ENCODE measurements around the gene DAAM1. TPM values are rescaled to one million over a fixed set of nuclear protein-coding genes. Genes with fewer than 3 reads are reported as not detected.
A peak's percentile ranks its signal among the peaks of the same experiment; 100 is the strongest.

DAAM1 gene
- total RNA-seq, 8 experiments from 2014 or later, result 23.1 to 115 (median 75.3) TPM

- Histone ChIP-seq H3K4me3 (no peak overlapping the region), H3K27ac (no peak overlapping the region), H3K4me1 (replicated peaks in 1 of 2) (peaks cover 11 to 17% of the 10 kb centered on the region in 2 donors)
- no peak for ATAC-seq (replicated peaks in 6 of 8)
- WGBS, 10 experiments, result 41 to 100% (median 94%) methylated on average over 1 to 3 of the region's 3 CpGs; no CpG with 5 or more reads in 1 of the 10 experiments
- in situ Hi-C loops (cut with MboI; ENCODE audit: low pct_unique_long_range_greater_than_20kb in 2 of 9, low sequenced_read_pairs in 9 of 9, unreplicated experiment in 9 of 9), result no loop called here
Measured at GRCh38 chr14:59166258-59166657, 22.2 kb upstream of the DAAM1 start.

DNA sequence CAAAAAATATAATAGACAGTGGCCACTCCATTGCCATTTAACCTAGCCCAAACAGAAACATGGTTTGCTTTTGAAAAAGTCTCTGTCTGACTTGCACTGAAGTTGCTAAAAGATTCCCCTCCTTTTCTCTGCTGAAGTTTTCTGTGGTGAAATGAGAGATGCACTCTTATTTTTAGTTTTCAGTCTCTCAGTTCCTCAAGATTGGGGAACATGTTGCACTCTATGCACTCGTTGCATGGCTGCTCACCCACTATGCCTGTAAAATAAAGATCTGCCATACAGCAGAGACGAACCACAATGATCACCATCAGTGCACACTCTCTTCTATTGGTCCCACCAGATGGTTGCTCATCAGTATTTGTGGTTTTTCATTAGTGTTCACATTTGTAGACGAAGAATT is 13.1 kb upstream of the DAAM1 start:
- in situ Hi-C loops (cut with MboI; ENCODE audit: low pct_unique_long_range_greater_than_20kb in 2 of 9, low sequenced_read_pairs in 9 of 9, unreplicated experiment in 9 of 9), result no loop called here
- no peaks in the 10 kb centered on the region for H3K4me1 ChIP-seq (replicated peaks in 1 of 2)
- no peak overlapping the region for H3K4me3 ChIP-seq
- no peak overlapping the region for H3K27ac ChIP-seq
- 20 to 83% (median 76%) methylated on average over 1 to 3 of the region's 3 CpGs; no CpG with 5 or more reads in 2 of the 10 experiments for WGBS, 10 experiments
- no peak for ATAC-seq (replicated peaks in 6 of 8)

- peak in 3 of 8 experiments; percentile 76 to 87 (median 80) for ATAC-seq (replicated peaks in 6 of 8)
- H3K4me3 ChIP-seq, result no peak overlapping the region
- H3K4me1 ChIP-seq (replicated peaks in 1 of 2), result no peaks in the 10 kb centered on the region
- no peak overlapping the region for H3K27ac ChIP-seq
- in situ Hi-C loops (cut with MboI; ENCODE audit: low pct_unique_long_range_greater_than_20kb in 2 of 9, low sequenced_read_pairs in 9 of 9, unreplicated experiment in 9 of 9), result no loop called here
- WGBS, 10 experiments, result 20 to 100% (median 100%) methylated on average over 1 of the region's 1 CpG; no CpG with 5 or more reads in 3 of the 10 experiments
Measured at GRCh38 chr14:59176765-59177164, 11.7 kb upstream of the DAAM1 start.

DNA sequence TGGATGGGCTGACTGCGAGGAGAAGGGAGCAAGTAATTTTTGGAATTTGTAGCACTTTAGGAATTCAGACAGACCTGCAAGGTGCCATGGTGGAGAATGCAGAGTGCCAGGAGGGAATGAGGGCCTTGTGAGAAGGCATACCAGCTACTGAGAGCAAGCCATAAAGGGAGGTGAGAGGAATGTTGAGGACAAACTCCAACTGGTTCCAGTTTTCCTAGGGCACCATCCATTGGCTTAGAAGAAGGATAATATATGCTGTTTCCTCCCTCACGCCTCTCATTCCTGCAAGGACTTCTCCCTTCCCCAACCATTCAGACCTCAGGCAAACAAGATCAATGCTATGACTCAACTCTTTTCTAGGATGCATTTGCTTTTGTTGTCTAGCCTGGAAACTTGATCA is 11.2 kb upstream of the DAAM1 start:
- 36 to 100% (median 69%) methylated on average over 1 to 2 of the region's 2 CpGs; no CpG with 5 or more reads in 2 of the 10 experiments for WGBS, 10 experiments
- in situ Hi-C loops (cut with MboI; ENCODE audit: low pct_unique_long_range_greater_than_20kb in 2 of 9, low sequenced_read_pairs in 9 of 9, unreplicated experiment in 9 of 9), result no loop called here
- ATAC-seq (replicated peaks in 6 of 8), result peak in 3 of 8 experiments; percentile 36 to 92 (median 89)

GRCh38 chr14:59181791-59182190 is 6.7 kb upstream of the DAAM1 start:
- no peak for ATAC-seq (replicated peaks in 6 of 8)
- Histone ChIP-seq H3K4me3 (no peak overlapping the region), H3K27ac (no peak overlapping the region), H3K4me1 (replicated peaks in 1 of 2) (peaks cover 13 to 21% of the 10 kb centered on the region in 2 donors)
- WGBS, 10 experiments, result 80 to 100% (median 100%) methylated on average over 1 of the region's 1 CpG; no CpG with 5 or more reads in 2 of the 10 experiments
- in situ Hi-C loops (cut with MboI; ENCODE audit: low pct_unique_long_range_greater_than_20kb in 2 of 9, low sequenced_read_pairs in 9 of 9, unreplicated experiment in 9 of 9), result no loop called here

More for the DNA sequence above, 11.2 kb upstream of the DAAM1 start:
- no peak overlapping the region for H3K27ac ChIP-seq
- no peaks in the 10 kb centered on the region for H3K4me1 ChIP-seq (replicated peaks in 1 of 2)
- no peak overlapping the region for H3K4me3 ChIP-seq

DNA sequence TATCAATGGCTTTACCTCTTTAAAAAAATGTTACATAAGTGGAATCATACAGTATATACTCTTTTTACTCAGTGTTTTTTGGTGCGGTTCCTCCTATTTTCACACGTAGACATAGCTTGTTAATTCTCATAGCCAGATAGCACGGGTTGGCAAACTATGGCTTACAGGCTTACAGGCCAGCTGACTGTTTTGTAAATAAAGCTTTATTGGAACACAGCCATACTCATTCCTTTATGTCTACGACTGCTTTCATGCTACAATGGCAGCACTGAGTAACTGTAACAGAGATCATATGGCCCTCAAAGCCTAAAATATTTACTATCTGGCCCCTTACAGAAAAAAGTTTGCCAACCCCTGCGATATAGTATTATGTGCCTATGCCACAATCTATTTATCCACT is 5.8 kb upstream of the DAAM1 start:
- WGBS, 10 experiments, result 46 to 100% (median 91%) methylated on average over 1 to 5 of the region's 5 CpGs
- Histone ChIP-seq H3K27ac (no peak overlapping the region), H3K4me1 (replicated peaks in 1 of 2) (peaks cover 18 to 22% of the 10 kb centered on the region in 2 donors), H3K4me3 (no peak overlapping the region)
- in situ Hi-C loops (cut with MboI; ENCODE audit: low pct_unique_long_range_greater_than_20kb in 2 of 9, low sequenced_read_pairs in 9 of 9, unreplicated experiment in 9 of 9), result no loop called here
- peak in 1 of 8 experiments; percentile 59 for ATAC-seq (replicated peaks in 6 of 8)

GRCh38 chr14:59183150-59183549 is 5.3 kb upstream of the DAAM1 start:
- peaks cover 18 to 22% of the 10 kb centered on the region in 2 donors for H3K4me1 ChIP-seq (replicated peaks in 1 of 2)
- H3K27ac ChIP-seq, result no peak overlapping the region
- ATAC-seq (replicated peaks in 6 of 8), result no peak
- no peak overlapping the region for H3K4me3 ChIP-seq
- in situ Hi-C loops (cut with MboI; ENCODE audit: low pct_unique_long_range_greater_than_20kb in 2 of 9, low sequenced_read_pairs in 9 of 9, unreplicated experiment in 9 of 9), result no loop called here

DNA sequence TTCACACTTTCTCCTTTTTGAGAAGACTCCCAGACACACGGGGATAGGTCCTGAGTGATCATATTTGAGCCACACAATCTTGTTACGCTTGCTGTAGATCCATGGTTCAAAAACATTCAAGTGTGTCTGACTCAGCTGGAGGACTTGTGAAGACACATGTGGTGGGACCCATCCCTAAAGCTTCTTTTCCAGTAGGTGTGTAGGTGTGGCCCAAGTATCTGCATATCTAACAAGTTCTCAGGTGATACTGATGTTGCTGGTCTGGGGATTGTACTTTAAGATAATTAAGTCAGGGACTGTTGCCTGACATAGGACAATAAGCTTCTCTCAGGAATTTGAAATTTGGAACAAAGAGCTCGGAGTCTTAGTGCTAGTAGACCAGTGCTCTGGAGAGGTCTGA is 4.1 kb upstream of the DAAM1 start:
- 17 to 100% (median 89%) methylated on average over 1 to 3 of the region's 3 CpGs; no CpG with 5 or more reads in 3 of the 10 experiments for WGBS, 10 experiments
- Histone ChIP-seq H3K27ac (no peak overlapping the region), H3K4me1 (replicated peaks in 1 of 2) (peaks cover 18 to 22% of the 10 kb centered on the region in 2 donors), H3K4me3 (no peak overlapping the region)
- no peak for ATAC-seq (replicated peaks in 6 of 8)
- in situ Hi-C loops (cut with MboI; ENCODE audit: low pct_unique_long_range_greater_than_20kb in 2 of 9, low sequenced_read_pairs in 9 of 9, unreplicated experiment in 9 of 9), result no loop called here

DNA sequence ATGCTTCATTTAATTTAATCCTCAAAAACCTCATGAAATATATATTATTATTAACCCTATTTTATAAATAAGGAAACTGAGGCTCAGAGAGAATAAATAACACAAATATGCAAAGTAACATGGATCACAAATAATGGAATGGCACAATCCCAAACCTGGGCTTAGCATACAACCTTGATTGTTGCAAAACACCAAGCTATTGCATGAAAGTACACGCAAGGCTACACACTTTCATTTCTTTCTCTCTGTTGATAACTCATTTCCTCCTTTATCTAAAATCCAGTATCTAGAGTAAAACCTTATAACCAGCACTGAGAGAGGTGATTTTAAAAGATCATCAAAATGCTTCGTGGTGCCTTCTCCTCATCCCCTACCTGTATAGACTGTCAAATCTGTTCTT is 2.8 kb upstream of the DAAM1 start:
- Histone ChIP-seq H3K4me1 (replicated peaks in 1 of 2) (peaks cover 19 to 22% of the 10 kb centered on the region in 2 donors), H3K4me3 (no peak overlapping the region), H3K27ac (peak overlapping the region in 1 of 2 donors; percentile 5)
- in situ Hi-C loops (cut with MboI; ENCODE audit: low pct_unique_long_range_greater_than_20kb in 2 of 9, low sequenced_read_pairs in 9 of 9, unreplicated experiment in 9 of 9), result no loop called here
- 50 to 100% (median 80%) methylated on average over 1 to 2 of the region's 2 CpGs; no CpG with 5 or more reads in 1 of the 10 experiments for WGBS, 10 experiments
- no peak for ATAC-seq (replicated peaks in 6 of 8)

- no peak for ATAC-seq (replicated peaks in 6 of 8)
- in situ Hi-C loops (cut with MboI; ENCODE audit: low pct_unique_long_range_greater_than_20kb in 2 of 9, low sequenced_read_pairs in 9 of 9, unreplicated experiment in 9 of 9), result no loop called here
- Histone ChIP-seq H3K4me1 (replicated peaks in 1 of 2) (peaks cover 22 to 23% of the 10 kb centered on the region in 2 donors), H3K27ac (peak overlapping the region; percentile 84 to 88), H3K4me3 (peak overlapping the region in 1 of 5 donors; percentile 80)
Measured at GRCh38 chr14:59186306-59186705, 2.2 kb upstream of the DAAM1 start.

GRCh38 chr14:59187118-59187517 is 1.3 kb upstream of the DAAM1 start:
- peak overlapping the region; percentile 72 to 96 (median 78) for H3K4me3 ChIP-seq
- H3K27ac ChIP-seq, result peak overlapping the region; percentile 84 to 88
- ATAC-seq (replicated peaks in 6 of 8), result no peak
- WGBS, 10 experiments, result 5 to 55% (median 42%) methylated on average over 2 to 4 of the region's 4 CpGs; no CpG with 5 or more reads in 2 of the 10 experiments
- peaks cover 22 to 28% of the 10 kb centered on the region in 2 donors for H3K4me1 ChIP-seq (replicated peaks in 1 of 2)
- in situ Hi-C loops (cut with MboI; ENCODE audit: low pct_unique_long_range_greater_than_20kb in 2 of 9, low sequenced_read_pairs in 9 of 9, unreplicated experiment in 9 of 9), result no loop called here

DNA sequence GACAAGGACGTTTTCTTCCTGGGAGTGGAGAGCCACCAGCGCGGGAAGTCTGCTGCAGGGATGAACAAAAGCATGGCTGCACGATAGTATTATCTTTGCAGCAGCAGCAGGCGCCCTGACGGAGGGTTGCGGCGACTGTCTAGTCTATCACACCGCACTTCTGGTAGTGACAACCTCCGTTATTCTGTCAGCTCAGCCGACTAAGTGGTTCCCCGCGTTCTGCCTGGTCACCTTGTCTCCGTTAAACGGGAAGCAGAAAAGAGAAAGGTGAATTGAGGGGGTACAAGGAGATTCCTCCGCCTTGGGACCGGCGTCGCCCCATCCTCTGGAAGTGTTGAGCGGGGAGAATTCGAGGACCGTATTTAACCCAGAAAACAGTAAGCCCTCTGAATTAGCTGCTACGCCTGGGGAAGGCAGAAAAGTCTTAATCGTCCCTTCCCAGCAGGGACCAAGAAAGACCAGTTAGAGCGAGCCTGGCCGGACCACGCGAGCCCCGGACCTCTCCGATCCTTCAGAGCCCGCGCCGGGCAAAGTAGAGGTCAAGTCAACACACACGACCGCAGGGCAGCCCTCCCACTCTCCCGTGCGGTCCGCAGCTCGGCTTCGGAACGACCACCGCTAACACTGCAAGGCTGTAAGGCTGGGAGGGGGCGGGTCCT is 536 bp upstream of the DAAM1 start:
- peak overlapping the region; percentile 84 to 88 for H3K27ac ChIP-seq
- 0 to 3% (median 0%) methylated on average over 2 to 17 of the region's 43 CpGs; no CpG with 5 or more reads in 3 of the 10 experiments for WGBS, 10 experiments
- H3K4me1 ChIP-seq (replicated peaks in 1 of 2), result peaks cover 24 to 28% of the 10 kb centered on the region in 2 donors
- peak; percentile 6 to 40 (median 16) for ATAC-seq (replicated peaks in 6 of 8)
- in situ Hi-C loops (cut with MboI; ENCODE audit: low pct_unique_long_range_greater_than_20kb in 2 of 9, low sequenced_read_pairs in 9 of 9, unreplicated experiment in 9 of 9), result no loop called here
- H3K4me3 ChIP-seq, result peak overlapping the region; percentile 72 to 96 (median 78)

GRCh38 chr14:59189091-59189785 is 771 bp downstream of the DAAM1 start:
- peak overlapping the region; percentile 91 to 97 for H3K27ac ChIP-seq
- in situ Hi-C loops (cut with MboI; ENCODE audit: low pct_unique_long_range_greater_than_20kb in 2 of 9, low sequenced_read_pairs in 9 of 9, unreplicated experiment in 9 of 9), result no loop called here
- 0 to 2% (median 0%) methylated on average over 1 to 12 of the region's 51 CpGs; no CpG with 5 or more reads in 4 of the 10 experiments for WGBS, 10 experiments
- H3K4me3 ChIP-seq, result peak overlapping the region; percentile 72 to 96 (median 78)
- peak in 3 of 8 experiments; percentile 0 to 22 (median 11) for ATAC-seq (replicated peaks in 6 of 8)
- H3K4me1 ChIP-seq (replicated peaks in 1 of 2), result peaks cover 17 to 28% of the 10 kb centered on the region in 2 donors
